ENCODE data around the gene IL17RD. TPM values are rescaled to one million over a fixed set of nuclear protein-coding genes. Genes with fewer than 3 reads are reported as not detected.

Gene IL17RD
- total and polyA plus RNA-seq, 2 donors (not counting 1 experiment from before 2014, with no cell fraction given), result 0.05 TPM; not detected in 1

GRCh38 chr3:57057351-57057750 lies 107.8 kb downstream of the IL17RD start:
- H3K9ac ChIP-seq (ENCODE audit: low read length), result no peak overlapping the region
- Mint-ChIP-seq H3K4me3 (no peak overlapping the region), H3K9me3 (ENCODE audit: insufficient read depth) (no peaks in the 10 kb centered on the region), H3K27me3 (peaks cover 44% of the 10 kb centered on the region), H3K27ac (no peak overlapping the region), H3K4me1 (peaks cover 2% of the 10 kb centered on the region)
- H3K27ac ChIP-seq (ENCODE audit: low read length in 2 of 2), result no peak overlapping the region
- H3K36me3 ChIP-seq (replicated peaks in 1 of 2; ENCODE audit: control extremely low read depth in 1 of 2, control insufficient read depth in 1 of 2, extremely low read depth in 1 of 2, insufficient read depth in 2 of 2, low read length in 1 of 2), result no peaks in the 10 kb centered on the region
- no peaks in the 10 kb centered on the region for H3K79me2 ChIP-seq (ENCODE audit: control insufficient read depth, insufficient read depth, low read length)
- intact Hi-C loops (cut with micrococcal nuclease), result no loop called here
- H4K20me1 ChIP-seq (ENCODE audit: control insufficient read depth, insufficient read depth, low read length, poor library complexity, severe bottlenecking), result no peaks in the 10 kb centered on the region
- no peak for ATAC-seq (ENCODE audit: low read depth)
- H3K27me3 ChIP-seq (replicated peaks in 1 of 4; ENCODE audit: control extremely low read depth in 1 of 4, control insufficient read depth in 3 of 4, insufficient read depth in 4 of 4, low read length in 3 of 4), result peaks cover 0 to 12% (median 8%) of the 10 kb centered on the region in 4 experiments
- ChIA-PET CTCF (no interaction called here), POLR2A (no interaction called here)
- no peak for TF ChIP-seq CTCF (IDR thresholded peaks at IDR 0.05)
- TF ChIP-seq EZH2 (IDR thresholded peaks at IDR 0.05; ENCODE audit: borderline replicate concordance, insufficient read depth, low read depth, low read length, poor library complexity, severe bottlenecking), result no peak
- H2AFZ ChIP-seq (ENCODE audit: insufficient read depth, low read depth, low read length, poor library complexity, severe bottlenecking), result no peak overlapping the region
- DNase-seq, result no peak
- no peak overlapping the region for H3K4me2 ChIP-seq (replicated peaks; ENCODE audit: low read depth, low read length, poor library complexity, severe bottlenecking)
- H3K4me1 ChIP-seq (ENCODE audit: control insufficient read depth in 2 of 2, insufficient read depth in 2 of 2, low read length in 2 of 2), result no peaks in the 10 kb centered on the region
- peaks cover 0 to 3% (median 0%) of the 10 kb centered on the region in 3 donors for H3K9me3 ChIP-seq (ENCODE audit: control extremely low read depth in 1 of 3, control insufficient read depth in 2 of 3, insufficient read depth in 1 of 3, low read length in 2 of 3)
- no peak overlapping the region for H3K4me3 ChIP-seq (ENCODE audit: control extremely low read depth in 1 of 5, extremely low read depth in 1 of 5, insufficient read depth in 1 of 5, low read depth in 2 of 5, low read length in 4 of 5)
- 100% methylated on average over 1 of the region's 6 CpGs for WGBS (ENCODE audit: insufficient coverage)

GRCh38 chr3:57053122-57053521 lies 112.0 kb downstream of the IL17RD start:
- Mint-ChIP-seq H3K4me1 (peaks cover 4% of the 10 kb centered on the region), H3K9me3 (ENCODE audit: insufficient read depth) (no peaks in the 10 kb centered on the region), H3K27me3 (peaks cover 35% of the 10 kb centered on the region), H3K27ac (no peak overlapping the region), H3K4me3 (no peak overlapping the region)
- no peaks in the 10 kb centered on the region for H3K4me1 ChIP-seq (ENCODE audit: control insufficient read depth in 2 of 2, insufficient read depth in 2 of 2, low read length in 2 of 2)
- H2AFZ ChIP-seq (ENCODE audit: insufficient read depth, low read depth, low read length, poor library complexity, severe bottlenecking), result no peak overlapping the region
- intact Hi-C loops (cut with micrococcal nuclease), result no loop called here
- no peaks in the 10 kb centered on the region for H3K9me3 ChIP-seq (ENCODE audit: control extremely low read depth in 1 of 3, control insufficient read depth in 2 of 3, insufficient read depth in 1 of 3, low read length in 2 of 3)
- no peak overlapping the region for H3K27ac ChIP-seq (ENCODE audit: low read length in 2 of 2)
- no peak for ATAC-seq (ENCODE audit: low read depth)
- ChIA-PET CTCF (no interaction called here), POLR2A (no interaction called here)
- no peaks in the 10 kb centered on the region for H3K79me2 ChIP-seq (ENCODE audit: control insufficient read depth, insufficient read depth, low read length)
- 93% methylated on average over 2 of the region's 6 CpGs for WGBS (ENCODE audit: insufficient coverage)
- peaks cover 0 to 3% (median 1%) of the 10 kb centered on the region in 4 experiments for H3K27me3 ChIP-seq (replicated peaks in 1 of 4; ENCODE audit: control extremely low read depth in 1 of 4, control insufficient read depth in 3 of 4, insufficient read depth in 4 of 4, low read length in 3 of 4)
- no peak overlapping the region for H3K4me3 ChIP-seq (ENCODE audit: control extremely low read depth in 1 of 5, extremely low read depth in 1 of 5, insufficient read depth in 1 of 5, low read depth in 2 of 5, low read length in 4 of 5)
- no peak for DNase-seq
- no peaks in the 10 kb centered on the region for H3K36me3 ChIP-seq (replicated peaks in 1 of 2; ENCODE audit: control extremely low read depth in 1 of 2, control insufficient read depth in 1 of 2, extremely low read depth in 1 of 2, insufficient read depth in 2 of 2, low read length in 1 of 2)
- H4K20me1 ChIP-seq (ENCODE audit: control insufficient read depth, insufficient read depth, low read length, poor library complexity, severe bottlenecking), result no peaks in the 10 kb centered on the region
- H3K9ac ChIP-seq (ENCODE audit: low read length), result no peak overlapping the region
- no peak overlapping the region for H3K4me2 ChIP-seq (replicated peaks; ENCODE audit: low read depth, low read length, poor library complexity, severe bottlenecking)
- no peak for TF ChIP-seq EZH2 (IDR thresholded peaks at IDR 0.05; ENCODE audit: borderline replicate concordance, insufficient read depth, low read depth, low read length, poor library complexity, severe bottlenecking)
- no peak for TF ChIP-seq CTCF (IDR thresholded peaks at IDR 0.05)

All from B cell (primary cell).